Right atrium auricular region (tissue), 2 donors: ENCODE results near the gene PTPRN2. TPM values are rescaled to one million over a fixed set of nuclear protein-coding genes. Genes with fewer than 3 reads are reported as not detected.
"Not testable (repeated sequence)": the region's sequence is repeated elsewhere in the genome, so short reads cannot be mapped to it uniquely, and the experiment has no call there.

Experiments used
- DNase-seq: peaks from one replicate; pipeline ENCODE4 v3.0.0-alpha.2; 2019; ENCODE audit warnings: low spot score
- H3K27ac ChIP-seq, 2 donors: fragments of 200-600 bp; sonication (generic); 1 replicate in 1 of 2; 2 replicates in 1 of 2; pipeline ENCODE4 v1.5.1; 2016 to 2019
- H3K27me3 ChIP-seq, 2 donors: fragments of 200-600 bp; sonication (generic); one replicate each; pipeline versions ENCODE4 v1.5.1 to v1.6.0; 2017 to 2019
- H3K36me3 ChIP-seq: fragments of 200-600 bp; sonication (generic); one replicate; pipeline ENCODE4 v1.5.1; 2016
- H3K4me1 ChIP-seq, 2 donors: fragments of 200-600 bp; sonication (generic); one replicate each; pipeline versions ENCODE4 v1.5.1 to v1.6.0; 2017 to 2019
- H3K4me3 ChIP-seq, 2 donors: fragments of 200-600 bp; sonication (generic); 1 replicate in 1 of 2; 2 replicates in 1 of 2; pipeline ENCODE4 v1.5.1; 2017 to 2019; ENCODE audit warnings: mild to moderate bottlenecking in 1 of 2, moderate library complexity in 1 of 2
- H3K9me3 ChIP-seq, 2 donors: fragments of 200-600 bp; sonication (generic); one replicate each; pipeline ENCODE4 v1.5.1; 2019
- total RNA-seq, 2 donors: library from RNA; depleted of rRNA; stranded (reverse); fragments of >200 nt; gene quantifications; one replicate each; pipeline ENCODE4 v1.1.0, GENCODE V29; 2016
- TF ChIP-seq, protein P1 (sequence below), 2 donors: fragments of 200-600 bp; sonication (generic); IDR thresholded peaks; one replicate each; pipeline ENCODE4 v1.5.1; 2019; ENCODE audit warnings: antibody characterized with exemption in 2 of 2

PTPRN2 gene
- total RNA-seq, 2 donors from 2014 or later: 2.6 to 2.7 TPM

DNA sequence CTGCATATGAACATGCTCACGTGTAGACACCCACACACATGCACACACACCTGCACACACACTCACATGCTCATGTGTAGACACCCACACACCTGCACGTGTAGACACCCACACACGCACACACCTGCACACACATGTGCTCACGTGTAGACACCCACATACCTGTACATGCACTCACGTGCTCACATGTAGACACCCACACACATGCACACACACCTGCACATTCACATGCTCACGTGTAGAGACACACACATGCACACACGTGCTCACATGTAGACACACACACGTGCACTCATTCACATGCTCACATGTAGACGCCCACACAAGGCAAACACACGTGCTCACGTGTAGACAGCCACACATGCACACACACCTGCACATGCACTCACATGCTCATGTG is 275.8 kb downstream of the PTPRN2 start:
- TF ChIP-seq, protein P1, sequence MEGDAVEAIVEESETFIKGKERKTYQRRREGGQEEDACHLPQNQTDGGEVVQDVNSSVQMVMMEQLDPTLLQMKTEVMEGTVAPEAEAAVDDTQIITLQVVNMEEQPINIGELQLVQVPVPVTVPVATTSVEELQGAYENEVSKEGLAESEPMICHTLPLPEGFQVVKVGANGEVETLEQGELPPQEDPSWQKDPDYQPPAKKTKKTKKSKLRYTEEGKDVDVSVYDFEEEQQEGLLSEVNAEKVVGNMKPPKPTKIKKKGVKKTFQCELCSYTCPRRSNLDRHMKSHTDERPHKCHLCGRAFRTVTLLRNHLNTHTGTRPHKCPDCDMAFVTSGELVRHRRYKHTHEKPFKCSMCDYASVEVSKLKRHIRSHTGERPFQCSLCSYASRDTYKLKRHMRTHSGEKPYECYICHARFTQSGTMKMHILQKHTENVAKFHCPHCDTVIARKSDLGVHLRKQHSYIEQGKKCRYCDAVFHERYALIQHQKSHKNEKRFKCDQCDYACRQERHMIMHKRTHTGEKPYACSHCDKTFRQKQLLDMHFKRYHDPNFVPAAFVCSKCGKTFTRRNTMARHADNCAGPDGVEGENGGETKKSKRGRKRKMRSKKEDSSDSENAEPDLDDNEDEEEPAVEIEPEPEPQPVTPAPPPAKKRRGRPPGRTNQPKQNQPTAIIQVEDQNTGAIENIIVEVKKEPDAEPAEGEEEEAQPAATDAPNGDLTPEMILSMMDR (IDR thresholded peaks at IDR 0.05): no peak
- Histone ChIP-seq H3K9me3 (peaks cover 11 to 16% of the 10 kb centered on the region in 2 donors), H3K4me1 (no peaks in the 10 kb centered on the region), H3K27me3 (no peaks in the 10 kb centered on the region), H3K36me3 (no peaks in the 10 kb centered on the region), H3K4me3 (no peak overlapping the region), H3K27ac (no peak overlapping the region)
- peak; percentile 38 for DNase-seq

DNA sequence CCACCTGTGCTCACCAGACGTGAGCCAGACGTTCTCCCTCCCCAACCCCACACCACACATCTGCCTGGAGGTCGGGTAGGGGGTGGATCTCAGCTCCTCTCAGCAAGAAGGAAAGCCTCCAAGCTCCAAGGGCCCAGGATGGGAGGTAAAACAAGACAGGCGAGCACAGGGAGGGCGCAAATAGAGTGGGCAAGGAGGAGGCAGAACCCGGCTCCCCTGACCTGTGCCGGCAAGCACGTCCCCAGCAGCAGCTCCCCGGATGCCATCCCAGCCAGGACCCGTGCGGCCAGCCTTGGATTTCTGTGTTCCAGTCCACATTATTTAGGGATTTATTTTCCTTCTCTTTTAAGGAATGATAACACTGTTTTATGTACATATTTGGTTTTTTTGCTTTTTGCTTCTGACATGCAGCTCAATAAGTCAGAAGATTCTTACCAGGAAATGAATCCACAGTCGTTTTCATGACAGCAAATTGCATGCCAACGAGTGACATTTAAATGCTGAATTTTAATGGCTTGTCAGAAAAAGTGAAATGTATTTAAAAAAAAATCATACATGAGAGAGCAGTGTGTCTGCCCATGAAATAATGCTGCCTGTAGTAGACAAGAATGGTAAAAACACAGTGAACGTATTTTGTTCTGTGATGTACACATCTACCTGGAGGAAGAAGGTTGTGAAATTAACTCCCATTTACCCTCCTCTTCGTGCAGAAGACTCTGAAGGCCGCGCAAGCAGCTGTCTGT is 276.5 kb downstream of the PTPRN2 start:
- DNase-seq: no peak
- Histone ChIP-seq H3K27ac (no peak overlapping the region), H3K4me1 (no peaks in the 10 kb centered on the region), H3K4me3 (no peak overlapping the region), H3K36me3 (no peaks in the 10 kb centered on the region), H3K9me3 (peaks cover 11 to 16% of the 10 kb centered on the region in 2 donors), H3K27me3 (no peaks in the 10 kb centered on the region)
- TF ChIP-seq, protein P1 (IDR thresholded peaks at IDR 0.05): no peak

DNA sequence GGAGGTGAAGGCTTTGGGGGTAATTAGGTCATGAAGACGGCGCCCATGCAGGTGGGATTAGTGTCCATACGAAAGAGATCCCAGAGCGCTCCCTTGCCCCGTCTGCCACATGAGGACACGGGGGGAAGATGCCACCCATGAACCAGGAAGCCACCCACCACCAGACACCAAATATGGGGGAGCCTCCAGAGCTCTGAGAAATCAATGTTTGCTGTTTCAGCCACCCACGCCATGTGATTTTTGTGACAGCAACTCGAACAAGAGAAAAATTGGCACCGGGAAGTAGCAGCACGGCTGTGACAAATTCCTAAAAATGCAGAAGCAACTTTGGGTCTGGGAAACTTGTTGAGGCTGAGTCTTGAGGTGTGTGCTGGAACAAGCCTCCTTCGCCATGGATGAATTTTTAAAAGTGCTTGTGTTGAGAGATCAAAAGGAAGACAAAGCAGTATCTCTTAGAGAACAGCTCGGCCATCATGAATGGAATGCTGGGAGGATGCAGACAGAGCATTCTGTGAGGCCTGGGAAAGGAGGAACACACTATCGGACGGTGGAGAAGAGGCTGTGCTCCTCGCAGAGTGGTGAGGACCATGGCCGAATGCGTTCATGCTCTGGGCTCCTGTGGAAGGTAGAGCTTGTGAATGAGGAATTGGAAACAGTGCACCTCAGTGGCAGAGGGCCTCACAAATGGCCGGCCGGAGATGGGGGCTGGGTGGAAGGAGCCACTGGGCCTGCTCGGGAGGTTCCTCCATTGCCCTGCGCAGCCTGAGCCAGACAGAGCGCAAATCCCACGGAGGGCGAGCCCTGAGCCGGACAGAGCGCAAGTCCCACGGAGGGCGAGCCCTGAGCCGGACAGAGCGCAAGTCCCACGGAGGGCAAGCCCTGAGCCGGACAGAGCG is 277.5 kb downstream of the PTPRN2 start:
- Histone ChIP-seq H3K27me3 (no peaks in the 10 kb centered on the region), H3K4me1 (no peaks in the 10 kb centered on the region), H3K27ac (no peak overlapping the region), H3K36me3 (no peaks in the 10 kb centered on the region), H3K4me3 (no peak overlapping the region), H3K9me3 (peaks cover 11 to 16% of the 10 kb centered on the region in 2 donors)
- DNase-seq: peak; percentile 28
- TF ChIP-seq, protein P1 (IDR thresholded peaks at IDR 0.05): no peak

DNA sequence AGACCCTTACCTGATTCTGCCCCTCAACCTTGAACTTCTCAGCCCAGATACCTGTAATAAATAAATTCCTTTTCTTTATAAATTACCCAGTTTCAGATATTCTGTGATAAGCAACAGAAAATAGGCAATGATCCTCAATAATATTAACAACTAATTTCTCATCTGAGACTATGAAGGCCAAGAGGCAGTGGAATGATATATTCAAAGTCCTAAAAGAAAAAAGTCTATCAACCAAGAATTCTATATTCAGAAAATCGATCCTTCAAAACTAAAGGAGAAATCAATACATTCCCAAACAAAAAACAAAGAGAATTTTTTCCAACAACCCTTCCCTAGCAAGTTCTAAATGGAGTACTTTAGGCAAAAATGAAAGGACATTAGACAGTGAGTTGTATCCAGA is 279.6 kb downstream of the PTPRN2 start:
- TF ChIP-seq, protein P1 (IDR thresholded peaks at IDR 0.05): no peak
- Histone ChIP-seq H3K36me3 (no peaks in the 10 kb centered on the region), H3K4me3 (no peak overlapping the region), H3K27me3 (no peaks in the 10 kb centered on the region), H3K27ac (no peak overlapping the region), H3K9me3 (peaks cover 11 to 16% of the 10 kb centered on the region in 2 donors), H3K4me1 (no peaks in the 10 kb centered on the region)
- no peak for DNase-seq

DNA sequence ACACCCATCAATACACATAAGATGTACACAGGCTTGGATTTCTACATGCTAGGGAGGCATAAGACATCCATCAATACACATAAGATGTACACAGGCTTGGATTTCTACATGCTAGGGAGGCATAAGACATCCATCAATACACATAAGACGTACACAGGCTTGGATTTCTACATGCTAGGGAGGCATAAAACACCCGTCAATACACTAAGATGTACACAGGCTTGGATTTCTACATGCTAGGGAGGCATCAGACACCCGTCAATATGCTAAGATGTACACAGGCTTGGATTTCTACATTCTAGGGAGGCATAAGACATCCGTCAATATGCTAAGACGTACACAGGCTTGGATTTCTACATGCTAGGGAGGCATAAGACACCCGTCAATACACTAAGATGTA is 283.6 kb downstream of the PTPRN2 start:
- not testable (repeated sequence) for H3K27ac ChIP-seq, H3K27me3 ChIP-seq, DNase-seq, H3K36me3 ChIP-seq, H3K4me3 ChIP-seq, H3K4me1 ChIP-seq
- H3K9me3 ChIP-seq: peaks cover 11 to 16% of the 10 kb centered on the region in 2 donors

DNA sequence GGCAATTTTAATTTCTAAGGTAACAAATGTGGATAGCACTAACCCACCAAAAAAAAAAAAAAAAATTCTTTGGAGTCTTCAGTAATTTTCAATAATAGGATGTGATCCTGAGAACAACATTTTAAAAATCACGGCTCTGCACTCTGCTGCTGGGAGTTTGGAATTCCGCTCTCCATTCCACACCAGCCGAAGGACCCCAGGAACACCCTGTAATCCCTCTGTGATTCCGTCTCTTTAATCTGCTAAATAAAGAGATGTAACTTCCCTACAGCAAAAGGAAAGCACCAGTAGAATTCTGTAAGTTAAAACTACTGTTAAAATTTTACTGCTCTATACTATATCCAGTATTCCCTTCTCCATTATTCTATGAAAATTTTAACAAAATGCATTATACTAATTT is 284.5 kb downstream of the PTPRN2 start:
- H3K4me1 ChIP-seq: no peaks in the 10 kb centered on the region
- TF ChIP-seq, protein P1 (IDR thresholded peaks at IDR 0.05): no peak
- DNase-seq: no peak
- H3K9me3 ChIP-seq: peaks cover 8 to 12% of the 10 kb centered on the region in 2 donors
- no peak overlapping the region for H3K27ac ChIP-seq
- no peak overlapping the region for H3K4me3 ChIP-seq
- H3K36me3 ChIP-seq: no peaks in the 10 kb centered on the region
- H3K27me3 ChIP-seq: no peaks in the 10 kb centered on the region
